Superior temporal gyrus (tissue), 1 donor: ENCODE results near the gene CTDP1.
"Not testable (repeated sequence)": the region's sequence is repeated elsewhere in the genome, so short reads cannot be mapped to it uniquely, and the experiment has no call there.

Experiments used
- DNase-seq: peaks from one replicate; pipeline ENCODE4 v3.0.0-alpha.2; 2016; ENCODE audit errors: extremely low spot score

The CTDP1 gene

DNA sequence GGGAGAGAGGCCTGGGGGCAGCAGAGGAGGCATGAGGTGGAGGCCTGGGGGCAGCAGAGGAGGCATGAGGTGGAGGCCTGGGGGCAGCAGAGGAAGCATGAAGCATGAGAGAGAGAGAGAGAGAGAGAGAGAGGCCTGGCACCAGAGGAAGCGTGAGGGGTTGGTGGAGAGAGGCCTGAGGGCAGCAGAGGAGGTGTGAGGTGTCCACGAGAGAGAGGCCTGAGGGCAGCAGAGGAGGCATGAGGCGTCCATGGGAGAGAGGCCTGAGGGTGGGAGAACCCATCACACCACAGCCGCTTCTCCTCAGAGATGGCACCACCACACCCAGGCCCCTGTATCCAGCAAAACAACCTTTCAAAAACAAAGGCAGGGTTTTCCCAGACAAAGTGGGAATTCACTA lies 62.5 kb downstream of the CTDP1 start:
- no peak for DNase-seq

DNA sequence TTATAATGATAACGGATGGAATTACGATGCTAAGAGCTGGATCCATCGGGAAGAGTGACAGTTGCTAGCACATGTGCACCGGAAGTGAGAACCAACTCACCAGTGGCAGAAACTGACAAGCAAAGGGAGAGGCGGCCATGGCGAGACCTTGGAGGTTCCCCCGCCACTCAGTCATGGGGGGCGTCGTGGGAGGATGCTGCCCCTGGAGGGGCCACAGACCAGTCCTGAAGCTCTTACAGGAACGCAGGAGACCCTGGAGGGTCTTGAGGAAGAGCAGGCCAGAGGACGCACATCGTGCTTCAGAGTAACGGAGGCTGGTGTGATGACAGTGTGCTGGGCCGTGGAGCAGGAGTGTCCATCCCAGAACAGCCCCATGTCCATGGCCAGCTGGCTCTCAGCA lies 65.0 kb downstream of the CTDP1 start:
- no peak for DNase-seq

DNA sequence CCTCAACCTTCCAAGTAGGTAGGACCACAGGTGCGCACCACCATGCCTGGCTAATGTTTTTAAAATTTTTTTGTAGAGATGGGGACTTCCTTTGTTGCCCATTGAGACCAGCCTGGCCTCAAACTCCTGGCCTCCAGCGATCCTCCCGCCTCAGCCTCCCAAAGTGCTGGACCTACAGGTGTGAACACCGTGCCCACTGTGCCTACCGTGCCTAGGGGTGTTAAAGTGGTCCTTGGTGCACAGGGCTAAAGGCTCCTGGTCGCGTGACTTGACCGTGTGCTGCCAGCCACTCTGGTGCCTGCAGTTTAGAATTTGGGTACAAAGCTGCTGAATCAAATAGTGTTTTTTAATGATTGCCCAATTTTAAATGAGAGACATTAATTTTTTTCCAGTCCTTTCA lies 67.1 kb downstream of the CTDP1 start:
- DNase-seq, result no peak

GRCh38 chr18:79747156-79747845 lies 67.7 kb downstream of the CTDP1 start:
- DNase-seq, result no peak

DNA sequence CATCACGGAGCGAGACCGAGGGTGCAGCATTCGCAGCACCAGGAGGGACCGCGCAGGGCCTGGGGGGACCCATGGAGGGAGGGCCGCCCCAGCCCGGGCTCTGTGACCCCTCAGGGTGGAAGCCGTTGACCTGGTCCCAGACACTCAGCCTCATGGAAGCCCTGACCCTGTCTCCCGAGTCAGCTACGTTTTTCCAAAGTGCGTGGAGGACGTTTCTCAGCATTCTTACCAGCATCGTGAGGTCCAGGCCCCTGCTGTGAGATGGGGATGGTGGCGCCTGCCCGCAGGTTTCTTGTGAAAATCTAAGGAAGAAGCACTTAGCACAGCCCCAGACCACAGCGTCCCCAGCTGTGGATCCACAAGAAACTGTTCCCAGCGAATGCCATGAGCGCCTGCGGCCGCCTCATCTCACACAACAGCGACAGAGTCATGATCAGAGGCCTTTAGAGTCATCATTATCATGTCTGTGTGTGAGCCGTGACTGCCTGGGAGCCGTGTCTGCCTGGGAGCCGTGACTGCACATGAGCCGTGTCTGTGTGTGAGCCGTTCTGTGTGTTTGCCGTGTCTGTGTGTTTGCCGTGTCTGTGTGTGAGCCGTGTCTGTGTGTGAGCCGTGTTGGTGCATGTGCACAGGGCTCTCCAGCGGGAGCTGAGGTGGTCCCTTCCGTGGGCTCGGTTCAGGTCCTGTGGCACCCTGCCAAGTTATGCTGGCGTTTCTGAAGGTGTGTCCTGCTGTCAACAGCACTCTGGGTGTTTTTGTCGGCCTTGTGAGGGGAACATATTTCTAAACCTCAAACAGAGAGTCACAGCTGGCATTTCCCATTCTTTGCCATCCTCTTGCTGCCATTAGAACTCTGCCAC lies 68.9 kb downstream of the CTDP1 start:
- DNase-seq, result no peak

DNA sequence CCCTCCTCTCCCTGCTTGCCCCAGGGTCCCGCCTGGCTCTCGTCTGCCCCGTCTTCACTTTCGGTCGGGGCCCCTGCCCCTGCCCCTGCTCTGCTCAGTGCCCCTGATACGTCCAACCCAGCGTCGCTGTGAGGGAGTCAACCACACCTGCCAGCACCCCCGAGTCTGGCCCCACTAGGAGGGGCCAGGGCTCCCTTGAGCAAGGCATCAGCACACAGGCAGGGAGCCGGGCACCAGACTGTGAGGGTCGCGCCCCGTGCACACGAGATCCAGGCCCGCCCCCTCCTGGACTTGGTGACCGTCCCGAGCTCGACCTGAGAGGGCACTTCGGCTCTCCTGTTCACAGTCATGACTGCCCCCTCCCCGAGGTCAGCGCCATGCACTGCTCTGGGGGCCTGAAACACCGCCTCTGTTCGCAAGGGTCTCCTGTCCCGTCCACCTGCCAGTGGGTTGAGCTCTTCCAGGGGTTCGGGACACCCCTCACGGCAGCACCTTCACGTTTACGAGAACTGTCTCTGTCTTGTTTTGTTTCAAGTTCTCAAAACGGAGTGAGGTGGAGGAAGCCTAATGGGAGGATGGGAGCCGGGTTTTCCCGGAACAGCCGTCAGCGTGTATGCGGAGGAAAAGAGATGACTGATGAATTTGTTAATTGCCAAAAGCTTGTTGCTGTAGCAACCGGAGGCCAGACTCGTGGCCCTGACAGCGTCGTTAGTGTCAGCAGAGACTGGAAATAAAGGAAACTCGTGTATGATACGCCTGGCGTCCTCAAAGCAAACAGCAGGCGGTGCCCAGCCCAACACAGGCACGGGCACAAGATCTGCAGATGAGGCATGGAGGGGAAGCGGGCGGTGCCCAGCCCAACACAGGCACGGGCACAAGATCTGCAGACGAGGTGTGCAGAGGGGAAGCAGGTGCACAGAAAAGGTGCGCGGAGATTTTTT lies 69.9 kb downstream of the CTDP1 start:
- peak; percentile 29 for DNase-seq

GRCh38 chr18:79750980-79751571 lies 71.5 kb downstream of the CTDP1 start:
- peak; percentile 12 for DNase-seq

GRCh38 chr18:79751918-79752578 lies 72.4 kb downstream of the CTDP1 start:
- DNase-seq, result not testable (repeated sequence)

GRCh38 chr18:79752946-79753345 lies 73.3 kb downstream of the CTDP1 start:
- DNase-seq, result not testable (repeated sequence)

DNA sequence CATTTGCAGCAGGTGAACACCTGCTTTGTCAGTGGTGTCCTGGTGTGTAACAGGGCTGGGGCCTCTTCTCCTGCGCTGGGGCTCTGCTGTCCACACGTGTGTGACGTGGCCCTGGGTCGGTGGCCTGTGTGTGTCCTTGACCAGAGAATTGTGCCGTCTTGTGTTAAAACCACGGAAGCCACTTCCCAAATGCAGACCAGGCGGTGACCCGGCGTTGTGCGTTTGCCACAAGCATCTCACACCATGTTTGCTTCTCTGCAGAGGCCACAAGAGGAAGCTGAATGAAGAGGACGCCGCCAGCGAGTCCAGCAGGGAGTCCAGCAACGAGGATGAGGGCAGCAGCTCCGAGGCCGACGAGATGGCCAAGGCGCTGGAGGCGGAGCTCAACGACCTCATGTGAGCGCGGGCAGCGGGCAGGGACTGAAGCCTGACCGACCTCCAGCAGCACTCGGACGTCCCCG lies 73.8 kb downstream of the CTDP1 start:
- DNase-seq, result no peak

GRCh38 chr18:79754022-79754761 lies 74.6 kb downstream of the CTDP1 start:
- DNase-seq, result peak; percentile 29

DNA sequence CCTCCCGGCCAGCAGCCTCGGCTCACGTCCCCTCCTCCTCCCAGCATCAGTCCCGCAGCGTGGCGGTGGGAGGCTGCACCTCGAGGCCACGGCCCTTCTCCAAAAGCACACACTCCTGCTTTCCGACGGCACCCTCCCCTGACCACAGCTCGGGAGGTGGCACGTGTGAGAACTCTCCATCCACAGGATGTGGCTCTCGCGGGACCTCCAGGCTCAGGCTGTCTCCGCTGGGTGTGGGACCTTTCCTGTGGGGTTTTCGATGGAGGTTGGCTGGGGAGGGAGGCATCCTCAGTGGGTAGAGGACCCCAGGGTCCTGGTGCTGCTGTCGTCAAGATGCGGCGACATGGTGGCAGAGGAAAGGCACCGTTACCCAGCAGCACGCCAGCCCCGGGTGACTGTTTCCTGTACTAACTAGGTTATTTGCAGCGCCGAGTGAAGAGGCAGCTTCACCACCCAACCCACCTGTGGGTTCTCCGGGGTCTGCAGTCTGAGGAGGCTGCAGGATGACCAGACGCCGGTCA lies 75.3 kb downstream of the CTDP1 start:
- DNase-seq, result no peak

DNA sequence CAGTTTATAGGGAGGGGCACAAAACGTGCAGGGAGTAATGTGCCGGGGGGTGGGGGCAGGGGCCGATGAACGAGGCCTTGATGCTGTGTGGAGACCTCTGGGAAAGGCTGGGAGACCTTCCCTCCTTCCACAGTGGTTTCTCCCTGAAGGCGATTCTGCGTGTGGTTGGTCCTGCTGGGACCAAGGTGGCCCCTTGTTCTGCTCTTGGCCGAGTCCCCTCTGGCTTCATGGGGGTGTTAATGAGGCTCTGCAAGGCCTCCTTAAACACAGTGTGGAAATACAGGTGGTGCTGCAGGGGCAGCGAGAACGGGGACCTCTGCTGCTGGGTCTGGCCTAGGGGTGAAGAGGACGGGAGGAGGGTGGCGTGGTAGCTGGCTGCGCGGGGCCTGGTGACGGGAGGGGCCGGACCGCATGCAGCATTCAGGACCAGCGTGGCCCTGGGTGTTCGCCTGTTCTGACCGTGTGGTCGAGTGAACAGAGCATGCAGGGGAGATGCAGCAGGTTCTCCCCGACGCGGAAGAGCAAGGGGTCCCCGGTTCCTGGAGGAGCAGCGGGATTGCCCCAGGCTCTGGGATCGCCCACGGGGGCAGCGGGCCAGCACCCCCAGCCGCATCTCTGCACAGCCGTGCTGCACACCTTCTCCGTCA lies 76.0 kb downstream of the CTDP1 start:
- DNase-seq, result no peak

- no peak for DNase-seq
These were observed 76.5 kb downstream of the CTDP1 start for GRCh38 chr18:79756143-79756500.

DNA sequence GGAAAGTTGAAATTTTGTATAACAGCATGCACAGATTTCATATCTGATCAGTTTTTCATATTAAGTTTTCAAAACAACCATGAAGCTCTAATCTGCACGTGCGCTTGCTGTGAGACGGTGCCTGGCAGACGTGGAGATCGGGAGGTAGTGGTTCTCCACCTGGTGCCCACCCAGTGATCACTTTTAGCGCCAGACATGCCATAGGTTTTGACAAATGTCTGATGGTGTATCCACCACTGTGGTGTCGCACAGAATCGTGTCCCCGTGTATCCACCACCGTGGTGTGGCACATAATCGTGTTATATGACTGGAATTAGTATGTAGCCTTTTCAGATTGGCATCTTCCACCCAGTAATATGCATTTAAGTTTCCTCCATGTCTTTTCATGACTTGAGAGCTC lies 77.2 kb downstream of the CTDP1 start:
- no peak for DNase-seq

GRCh38 chr18:79760348-79760747 lies 80.7 kb downstream of the CTDP1 start:
- DNase-seq, result no peak

DNA sequence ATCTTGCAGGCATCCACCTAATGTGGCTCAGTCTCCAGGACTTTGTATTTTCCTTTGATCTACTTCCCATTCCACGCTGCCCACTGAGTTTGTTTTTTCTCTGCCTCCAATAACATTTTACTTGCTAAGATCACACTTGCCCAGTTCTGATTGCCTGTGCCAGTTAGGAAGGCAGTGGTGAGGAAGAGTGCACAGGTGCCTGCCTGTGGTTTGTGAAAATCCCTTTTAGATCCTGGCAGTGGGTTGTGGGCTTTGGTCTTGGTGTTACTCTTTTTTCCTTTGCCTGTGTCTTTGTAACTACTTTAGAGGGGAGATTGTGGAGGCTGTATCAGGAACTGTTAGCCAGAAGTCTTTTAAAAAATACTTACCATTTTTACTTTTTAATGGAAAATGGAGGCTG lies 81.3 kb downstream of the CTDP1 start:
- DNase-seq, result no peak

- DNase-seq, result no peak
These were observed 83.8 kb downstream of the CTDP1 start for GRCh38 chr18:79763407-79763806.

- no peak for DNase-seq
These were observed 84.5 kb downstream of the CTDP1 start for GRCh38 chr18:79764131-79764530.
